ENCODE data around the gene CA4. TPM values are rescaled to one million over a fixed set of nuclear protein-coding genes. Genes with fewer than 3 reads are reported as not detected.

CA4 gene
- total and polyA plus RNA-seq, 2 of the 8 experiments (the other 6 are each of a cell fraction or from before 2014, with no cell fraction given): 3.6 to 4.2 TPM

- Histone ChIP-seq H3K4me1 (replicated peaks in 1 of 4; ENCODE audit: control insufficient read depth in 3 of 4, insufficient read depth in 4 of 4, low read length in 3 of 4) (no peaks in the 10 kb centered on the region), H4K5ac (ENCODE audit: insufficient read length, low read depth, low read length) (no peak overlapping the region), H4K8ac (ENCODE audit: extremely low read depth, insufficient read depth, low read length) (no peak overlapping the region), H2BK120ac (replicated peaks; ENCODE audit: low read depth, low read length) (no peak overlapping the region), H4K20me1 (replicated peaks in 1 of 2; ENCODE audit: control insufficient read depth in 1 of 2, insufficient read depth in 2 of 2, low read length in 2 of 2) (no peaks in the 10 kb centered on the region), H3K18ac (ENCODE audit: extremely low read depth, low read length) (no peak overlapping the region), H3K4me2 (ENCODE audit: insufficient read depth in 1 of 2, low read depth in 2 of 2, low read length in 2 of 2) (no peak overlapping the region), H3K79me2 (ENCODE audit: control insufficient read depth in 1 of 2, insufficient read depth in 2 of 2, low read length in 2 of 2) (no peaks in the 10 kb centered on the region), H3K27me3 (replicated peaks in 1 of 4; ENCODE audit: control insufficient read depth in 3 of 4, extremely low read depth in 1 of 4, insufficient read depth in 3 of 4, low read length in 3 of 4) (no peaks in the 10 kb centered on the region), H2BK5ac (ENCODE audit: low read depth, low read length) (no peak overlapping the region), H3K4me3 (ENCODE audit: extremely low read depth in 1 of 4, insufficient read depth in 2 of 4, low read depth in 3 of 4, low read length in 4 of 4) (no peak overlapping the region), H2BK15ac (ENCODE audit: low read length) (no peak overlapping the region), H3K27ac (ENCODE audit: low read depth, low read length) (no peak overlapping the region), H3K9ac (replicated peaks in 1 of 4; ENCODE audit: extremely low read depth in 1 of 4, low read depth in 3 of 4, low read length in 3 of 4) (no peak overlapping the region), H2AFZ (ENCODE audit: low read length) (0 out of 2 replicates have a peak overlapping the region, but pooled peaks have one; percentile 46), H2BK12ac (ENCODE audit: low read depth, low read length) (no peak overlapping the region), H2AK5ac (ENCODE audit: low read depth, low read length) (no peak overlapping the region), H3K14ac (ENCODE audit: insufficient read length) (no peak overlapping the region), H3K36me3 (ENCODE audit: control insufficient read depth in 2 of 4, insufficient read depth in 4 of 4, low read length in 3 of 4) (no peaks in the 10 kb centered on the region), H3K79me1 (ENCODE audit: low read depth, low read length) (no peaks in the 10 kb centered on the region), H3K23me2 (ENCODE audit: low read depth, low read length) (no peaks in the 10 kb centered on the region), H3K4ac (replicated peaks; ENCODE audit: insufficient read length, low read depth, low read length) (no peak overlapping the region), H3K23ac (ENCODE audit: insufficient read length) (no peak overlapping the region), H2BK20ac (ENCODE audit: low read length) (no peak overlapping the region), H3K56ac (replicated peaks; ENCODE audit: insufficient read length, low read depth, low read length) (no peak overlapping the region), H3K9me3 (ENCODE audit: insufficient read depth in 2 of 2, low read depth in 1 of 2, low read length in 1 of 2) (no peaks in the 10 kb centered on the region), H4K91ac (replicated peaks; ENCODE audit: insufficient read length, low read length) (no peak overlapping the region)
- TF ChIP-seq SAP30 (IDR thresholded peaks at IDR 0.05; ENCODE audit: insufficient read depth, insufficient replicate concordance, low read length) (no peak), YY1 (IDR thresholded peaks at IDR 0.05; ENCODE audit: low read depth, low read length) (no peak), BCL11A (IDR thresholded peaks at IDR 0.05; ENCODE audit: low read depth in 2 of 2, low read length in 2 of 2) (no peak), BRCA1 (IDR thresholded peaks at IDR 0.05; ENCODE audit: low read depth, low read length) (no peak)
- TF ChIP-seq, protein P1, sequence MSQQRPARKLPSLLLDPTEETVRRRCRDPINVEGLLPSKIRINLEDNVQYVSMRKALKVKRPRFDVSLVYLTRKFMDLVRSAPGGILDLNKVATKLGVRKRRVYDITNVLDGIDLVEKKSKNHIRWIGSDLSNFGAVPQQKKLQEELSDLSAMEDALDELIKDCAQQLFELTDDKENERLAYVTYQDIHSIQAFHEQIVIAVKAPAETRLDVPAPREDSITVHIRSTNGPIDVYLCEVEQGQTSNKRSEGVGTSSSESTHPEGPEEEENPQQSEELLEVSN (IDR thresholded peaks at IDR 0.05): no peak
- ChIA-PET CTCF (ENCODE audit: partially characterized antibody) (no interaction called here), POLR2A (ENCODE audit: partially characterized antibody) (no interaction called here)
- DNase-seq (ENCODE audit: low read depth in 1 of 2, low spot score in 2 of 2) (no peak), FAIRE-seq (no peak)
- WGBS, 2 experiments (ENCODE audit: extremely low coverage in 1 of 2, insufficient coverage in 1 of 2, insufficient read length in 1 of 2, insufficient replicate concordance in 2 of 2, low coverage in 1 of 2, low lambda C conversion rate in 2 of 2, missing lambda C conversion rate in 1 of 2): 89% methylated on average over 4 of the region's 4 CpGs; no CpG with 5 or more reads in 1 of the 2 experiments
These were observed 45.8 kb upstream of the CA4 start for GRCh38 chr17:60103957-60104356.
